CD4-positive, alpha-beta T cell treated with Interleukin-4 for 4 hours (primary cell): ENCODE measurements around the gene IGFBP6.
A peak's percentile ranks its signal among the peaks of the same experiment; 100 is the strongest.

Source experiments
- DNase-seq: peaks from one replicate; pipeline ENCODE4 v3.0.0-alpha.2; 2020

Gene IGFBP6

GRCh38 chr12:53097564-53098353, at the start of gene IGFBP6:
IGFBP6 (plus strand) TSS chr12:53097667; CDS start chr12:53097718, 51 bp downstream.
- DNase-seq, result peak; percentile 35

- no peak for DNase-seq
Measured at GRCh38 chr12:53048033-53048779, 49.3 kb upstream of the IGFBP6 start.

- DNase-seq, result no peak
Measured at GRCh38 chr12:53048780-53049401, 48.6 kb upstream of the IGFBP6 start.

GRCh38 chr12:53049571-53050318, 47.7 kb upstream of the IGFBP6 start, which contains the start of gene TNS2:
TNS2 (plus strand) TSS chr12:53050065; CDS start chr12:53050186, 121 bp downstream.
- no peak for DNase-seq

- no peak for DNase-seq
Measured at GRCh38 chr12:53050426-53051057, 46.9 kb upstream of the IGFBP6 start.

GRCh38 chr12:53051058-53051880, 46.2 kb upstream of the IGFBP6 start:
- no peak for DNase-seq

GRCh38 chr12:53051881-53052412, 45.5 kb upstream of the IGFBP6 start:
- DNase-seq, result no peak

- DNase-seq, result no peak
Measured at GRCh38 chr12:53052419-53053217, 44.8 kb upstream of the IGFBP6 start.

GRCh38 chr12:53053218-53054111, 44.0 kb upstream of the IGFBP6 start:
- DNase-seq, result peak; percentile 52

GRCh38 chr12:53054112-53054878, 43.2 kb upstream of the IGFBP6 start:
- DNase-seq, result peak; percentile 90

GRCh38 chr12:53055471-53056266, 41.8 kb upstream of the IGFBP6 start:
- no peak for DNase-seq

GRCh38 chr12:53056296-53056695, 41.2 kb upstream of the IGFBP6 start:
- no peak for DNase-seq

- DNase-seq, result no peak
Measured at GRCh38 chr12:53056901-53057300, 40.6 kb upstream of the IGFBP6 start.

GRCh38 chr12:53057816-53058500, 39.5 kb upstream of the IGFBP6 start:
- no peak for DNase-seq

GRCh38 chr12:53058674-53059433, 38.6 kb upstream of the IGFBP6 start:
- no peak for DNase-seq

GRCh38 chr12:53059434-53060063, 37.9 kb upstream of the IGFBP6 start:
- no peak for DNase-seq
